ENCODE results near the gene UBE3B. TPM values are rescaled to one million over a fixed set of nuclear protein-coding genes. Genes with fewer than 3 reads are reported as not detected.

UBE3B gene
- total and polyA plus RNA-seq, 9 donors = 19.4 to 28.0 (median 21.9) TPM

DNA sequence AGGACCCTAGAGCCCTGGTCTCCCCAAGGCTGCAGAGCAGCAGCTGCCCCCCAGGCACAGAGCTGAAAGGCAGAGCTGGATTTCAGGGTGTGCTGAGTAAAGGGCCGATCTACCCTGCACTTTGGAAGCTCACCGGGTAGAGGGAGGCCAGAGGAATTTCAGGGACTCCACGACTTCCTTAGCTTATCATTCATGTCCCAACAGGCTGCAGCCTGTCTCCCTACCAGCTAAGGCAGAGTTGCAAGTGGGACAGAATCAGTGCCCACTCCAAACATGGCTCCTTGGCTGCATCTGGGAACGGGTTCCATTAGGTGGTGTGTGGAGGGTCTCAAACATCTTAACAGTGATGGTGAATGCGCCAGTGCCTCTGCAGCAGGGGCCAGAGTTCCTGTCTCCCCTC is 68.4 kb downstream of the UBE3B start:
- Histone ChIP-seq H3K27ac (ENCODE audit: low read length) (no peak overlapping the region), H3K27me3 (ENCODE audit: control insufficient read depth, insufficient read depth, low read length) (peaks cover 28% of the 10 kb centered on the region), H3K9me3 (replicated peaks; ENCODE audit: control insufficient read depth, low read depth, low read length) (no peaks in the 10 kb centered on the region), H3K4me3 (ENCODE audit: low read length) (no peak overlapping the region), H3K4me1 (ENCODE audit: control insufficient read depth, insufficient read depth, low read length) (peaks cover 6% of the 10 kb centered on the region), H3K36me3 (ENCODE audit: control insufficient read depth, insufficient read depth, low read length) (no peaks in the 10 kb centered on the region)
- DNase-seq = no peak
- WGBS (ENCODE audit: insufficient coverage) = 100% methylated on average over 2 of the region's 5 CpGs

- H3K36me3 ChIP-seq (ENCODE audit: control insufficient read depth, insufficient read depth, low read length) = no peaks in the 10 kb centered on the region
- no peak overlapping the region for H3K27ac ChIP-seq (ENCODE audit: low read length)
- H3K4me1 ChIP-seq (ENCODE audit: control insufficient read depth, insufficient read depth, low read length) = peaks cover 6% of the 10 kb centered on the region
- H3K4me3 ChIP-seq (ENCODE audit: low read length) = no peak overlapping the region
- H3K9me3 ChIP-seq (replicated peaks; ENCODE audit: control insufficient read depth, low read depth, low read length) = no peaks in the 10 kb centered on the region
- no peak for DNase-seq
- H3K27me3 ChIP-seq (ENCODE audit: control insufficient read depth, insufficient read depth, low read length) = peaks cover 30% of the 10 kb centered on the region
- 79% methylated on average over 7 of the region's 18 CpGs for WGBS (ENCODE audit: insufficient coverage)
These were observed 69.9 kb downstream of the UBE3B start for GRCh38 chr12:109547286-109547685.

DNA sequence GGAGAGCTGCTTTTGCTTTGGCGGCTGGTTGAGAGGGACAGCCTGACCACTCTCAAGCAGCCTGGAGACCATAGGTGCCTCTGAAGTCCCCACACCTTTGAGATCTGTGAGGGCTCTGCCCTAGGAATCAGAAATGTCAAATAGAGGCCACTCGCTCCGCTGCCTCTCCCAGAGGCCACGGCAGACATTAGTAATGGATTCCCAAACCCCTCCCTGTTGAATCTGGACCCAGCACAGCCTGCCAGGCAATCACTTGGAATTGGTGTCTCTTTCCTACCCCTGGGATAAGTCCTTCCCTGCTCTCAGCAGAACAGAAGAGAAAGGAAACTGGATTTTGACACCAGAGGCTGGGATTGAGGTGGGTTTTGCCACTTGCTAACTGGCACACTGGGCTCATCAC is 70.8 kb downstream of the UBE3B start:
- Histone ChIP-seq H3K27me3 (ENCODE audit: control insufficient read depth, insufficient read depth, low read length) (peaks cover 32% of the 10 kb centered on the region), H3K27ac (ENCODE audit: low read length) (no peak overlapping the region), H3K4me1 (ENCODE audit: control insufficient read depth, insufficient read depth, low read length) (peaks cover 6% of the 10 kb centered on the region), H3K36me3 (ENCODE audit: control insufficient read depth, insufficient read depth, low read length) (no peaks in the 10 kb centered on the region), H3K9me3 (replicated peaks; ENCODE audit: control insufficient read depth, low read depth, low read length) (no peaks in the 10 kb centered on the region), H3K4me3 (ENCODE audit: low read length) (no peak overlapping the region)
- no peak for DNase-seq
- 56% methylated on average over 4 of the region's 4 CpGs for WGBS (ENCODE audit: insufficient coverage)

DNA sequence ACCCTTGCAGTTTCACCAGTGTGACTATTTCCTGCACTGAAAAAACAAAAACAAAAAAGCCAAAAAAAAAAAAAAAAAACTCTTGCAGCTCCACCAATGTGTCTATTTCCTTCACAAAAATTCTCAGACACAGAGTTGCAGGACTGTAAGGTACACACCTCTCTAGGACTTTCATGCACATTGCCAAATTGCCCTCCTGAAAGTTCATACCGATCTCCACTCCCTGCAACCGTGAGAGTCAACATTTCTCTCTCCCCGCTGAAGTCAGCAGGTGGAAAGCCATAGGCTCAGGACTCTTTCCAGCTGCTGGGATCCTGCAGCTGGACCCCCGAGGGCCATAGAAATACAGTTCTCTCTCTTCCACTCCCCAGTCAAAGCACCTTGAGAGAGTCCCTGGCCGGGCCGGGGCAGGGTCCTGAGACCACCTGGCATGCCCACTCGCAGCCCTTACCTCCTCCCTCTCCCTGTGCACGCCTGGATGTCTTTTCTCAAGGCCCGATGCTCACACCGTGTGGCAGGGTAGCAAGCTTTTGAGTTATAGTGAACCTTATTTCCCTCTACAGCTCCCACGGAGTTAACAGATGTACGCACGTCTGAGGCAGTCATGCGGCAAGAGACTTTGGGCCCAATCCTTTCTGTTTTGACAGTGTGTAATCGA is 72.3 kb downstream of the UBE3B start:
- H3K4me1 ChIP-seq (ENCODE audit: control insufficient read depth, insufficient read depth, low read length) = peaks cover 11% of the 10 kb centered on the region
- no peak overlapping the region for H3K4me3 ChIP-seq (ENCODE audit: low read length)
- no peak for DNase-seq
- peaks cover 46% of the 10 kb centered on the region for H3K27me3 ChIP-seq (ENCODE audit: control insufficient read depth, insufficient read depth, low read length)
- no peaks in the 10 kb centered on the region for H3K36me3 ChIP-seq (ENCODE audit: control insufficient read depth, insufficient read depth, low read length)
- H3K27ac ChIP-seq (ENCODE audit: low read length) = no peak overlapping the region
- 7% methylated on average over 4 of the region's 15 CpGs for WGBS (ENCODE audit: insufficient coverage)
- H3K9me3 ChIP-seq (replicated peaks; ENCODE audit: control insufficient read depth, low read depth, low read length) = no peaks in the 10 kb centered on the region

- WGBS (ENCODE audit: insufficient coverage) = 49% methylated on average over 7 of the region's 12 CpGs
- Histone ChIP-seq H3K27me3 (ENCODE audit: control insufficient read depth, insufficient read depth, low read length) (peaks cover 48% of the 10 kb centered on the region), H3K27ac (ENCODE audit: low read length) (no peak overlapping the region), H3K4me3 (ENCODE audit: low read length) (no peak overlapping the region), H3K9me3 (replicated peaks; ENCODE audit: control insufficient read depth, low read depth, low read length) (no peaks in the 10 kb centered on the region), H3K36me3 (ENCODE audit: control insufficient read depth, insufficient read depth, low read length) (no peaks in the 10 kb centered on the region), H3K4me1 (ENCODE audit: control insufficient read depth, insufficient read depth, low read length) (peaks cover 6% of the 10 kb centered on the region)
- DNase-seq = no peak
These were observed 72.8 kb downstream of the UBE3B start for GRCh38 chr12:109550281-109550680.

DNA sequence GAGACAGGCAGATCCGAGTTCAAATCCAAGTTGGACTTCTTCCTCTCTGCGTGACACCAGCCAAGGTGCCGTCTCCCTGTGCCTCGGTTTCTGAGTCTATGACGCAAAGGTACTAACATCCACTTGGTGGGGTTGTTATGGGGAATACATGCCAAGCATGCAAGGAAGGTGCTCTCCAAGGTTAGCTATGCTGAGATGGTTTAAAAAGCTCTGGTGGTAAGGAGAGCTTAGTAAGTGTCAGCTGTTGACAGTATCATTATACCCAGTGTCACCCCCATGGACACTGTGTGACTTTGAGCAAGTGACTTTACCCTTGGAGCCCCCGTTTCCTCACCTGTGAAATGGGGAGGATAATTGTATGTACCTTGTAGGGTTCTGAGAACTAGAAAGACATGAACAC is 73.7 kb downstream of the UBE3B start:
- Histone ChIP-seq H3K4me1 (ENCODE audit: control insufficient read depth, insufficient read depth, low read length) (peaks cover 4% of the 10 kb centered on the region), H3K27ac (ENCODE audit: low read length) (no peak overlapping the region), H3K9me3 (replicated peaks; ENCODE audit: control insufficient read depth, low read depth, low read length) (no peaks in the 10 kb centered on the region), H3K27me3 (ENCODE audit: control insufficient read depth, insufficient read depth, low read length) (peaks cover 48% of the 10 kb centered on the region), H3K36me3 (ENCODE audit: control insufficient read depth, insufficient read depth, low read length) (peaks cover under 1% of the 10 kb centered on the region), H3K4me3 (ENCODE audit: low read length) (no peak overlapping the region)
- 66% methylated on average over 5 of the region's 6 CpGs for WGBS (ENCODE audit: insufficient coverage)
- DNase-seq = no peak

DNA sequence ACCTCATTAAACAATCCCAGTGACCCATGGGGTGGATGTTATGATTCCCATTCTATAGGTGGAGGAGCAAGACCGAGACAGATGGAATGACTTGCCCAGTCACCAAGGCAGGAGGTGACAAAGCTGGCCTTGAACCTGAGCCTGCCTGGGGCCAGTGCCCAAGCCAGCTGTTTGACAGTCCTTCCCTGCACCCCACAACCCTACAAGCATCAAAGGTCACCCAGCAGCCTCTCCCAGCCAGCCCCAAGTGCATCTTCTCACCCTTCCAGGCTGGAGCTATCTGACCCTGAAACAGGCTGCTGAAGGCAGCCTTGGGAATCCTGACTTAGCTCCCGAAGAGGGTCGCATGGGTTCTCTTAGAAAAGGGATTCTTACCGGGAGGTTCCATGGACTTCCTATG is 75.5 kb downstream of the UBE3B start:
- peaks cover 42% of the 10 kb centered on the region for H3K27me3 ChIP-seq (ENCODE audit: control insufficient read depth, insufficient read depth, low read length)
- no peak for DNase-seq
- no peak overlapping the region for H3K4me3 ChIP-seq (ENCODE audit: low read length)
- H3K4me1 ChIP-seq (ENCODE audit: control insufficient read depth, insufficient read depth, low read length) = peaks cover 4% of the 10 kb centered on the region
- H3K9me3 ChIP-seq (replicated peaks; ENCODE audit: control insufficient read depth, low read depth, low read length) = no peaks in the 10 kb centered on the region
- 48% methylated on average over 3 of the region's 4 CpGs for WGBS (ENCODE audit: insufficient coverage)
- no peak overlapping the region for H3K27ac ChIP-seq (ENCODE audit: low read length)
- peaks cover 15% of the 10 kb centered on the region for H3K36me3 ChIP-seq (ENCODE audit: control insufficient read depth, insufficient read depth, low read length)

- Histone ChIP-seq H3K4me1 (ENCODE audit: control insufficient read depth, insufficient read depth, low read length) (peaks cover 4% of the 10 kb centered on the region), H3K36me3 (ENCODE audit: control insufficient read depth, insufficient read depth, low read length) (peaks cover 15% of the 10 kb centered on the region), H3K27me3 (ENCODE audit: control insufficient read depth, insufficient read depth, low read length) (peaks cover 37% of the 10 kb centered on the region), H3K27ac (ENCODE audit: low read length) (no peak overlapping the region), H3K9me3 (replicated peaks; ENCODE audit: control insufficient read depth, low read depth, low read length) (no peaks in the 10 kb centered on the region), H3K4me3 (ENCODE audit: low read length) (no peak overlapping the region)
- DNase-seq = peak; percentile 22
- 76% methylated on average over 5 of the region's 7 CpGs for WGBS (ENCODE audit: insufficient coverage)
These were observed 76.0 kb downstream of the UBE3B start for GRCh38 chr12:109553483-109553882.

DNA sequence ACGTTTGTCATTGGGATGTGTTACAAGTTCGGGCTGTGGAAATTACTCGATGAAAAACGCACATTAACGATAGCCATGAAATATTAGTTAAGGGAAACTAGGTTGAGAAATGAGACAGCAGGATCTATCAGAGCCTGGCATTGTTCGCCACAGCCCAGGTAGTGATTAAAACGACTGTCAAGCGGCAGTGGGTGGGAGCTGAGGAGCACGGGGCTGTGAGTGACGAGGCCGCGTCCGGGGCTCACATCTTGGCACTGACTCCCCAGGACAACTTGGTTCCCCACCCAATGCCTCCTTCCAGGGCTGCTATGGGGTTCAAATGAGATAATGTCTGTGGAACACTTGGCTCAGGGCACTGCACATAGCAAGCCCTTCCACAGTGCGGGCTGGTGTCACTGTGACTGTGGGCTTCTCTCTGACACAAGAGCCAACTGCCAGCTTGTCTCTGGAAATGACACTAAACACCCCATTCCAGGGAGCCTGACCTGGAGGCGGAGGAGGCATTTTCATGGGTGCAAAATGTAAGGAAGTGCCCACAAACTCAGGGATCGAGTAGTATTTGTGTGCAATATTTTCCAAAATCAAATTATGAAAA is 76.6 kb downstream of the UBE3B start:
- Histone ChIP-seq H3K4me1 (ENCODE audit: control insufficient read depth, insufficient read depth, low read length) (peaks cover 4% of the 10 kb centered on the region), H3K27ac (ENCODE audit: low read length) (no peak overlapping the region), H3K9me3 (replicated peaks; ENCODE audit: control insufficient read depth, low read depth, low read length) (no peaks in the 10 kb centered on the region), H3K4me3 (ENCODE audit: low read length) (no peak overlapping the region), H3K27me3 (ENCODE audit: control insufficient read depth, insufficient read depth, low read length) (peaks cover 32% of the 10 kb centered on the region), H3K36me3 (ENCODE audit: control insufficient read depth, insufficient read depth, low read length) (peaks cover 18% of the 10 kb centered on the region)
- 75% methylated on average over 6 of the region's 16 CpGs for WGBS (ENCODE audit: insufficient coverage)
- DNase-seq = no peak

GRCh38 chr12:109554761-109555160 is 77.3 kb downstream of the UBE3B start:
- peaks cover 20% of the 10 kb centered on the region for H3K36me3 ChIP-seq (ENCODE audit: control insufficient read depth, insufficient read depth, low read length)
- peaks cover 4% of the 10 kb centered on the region for H3K4me1 ChIP-seq (ENCODE audit: control insufficient read depth, insufficient read depth, low read length)
- no peak overlapping the region for H3K27ac ChIP-seq (ENCODE audit: low read length)
- no peak for DNase-seq
- WGBS (ENCODE audit: insufficient coverage) = 64% methylated on average over 3 of the region's 6 CpGs
- H3K9me3 ChIP-seq (replicated peaks; ENCODE audit: control insufficient read depth, low read depth, low read length) = no peaks in the 10 kb centered on the region
- H3K27me3 ChIP-seq (ENCODE audit: control insufficient read depth, insufficient read depth, low read length) = peaks cover 31% of the 10 kb centered on the region
- no peak overlapping the region for H3K4me3 ChIP-seq (ENCODE audit: low read length)
